ENCODE measurements around the gene ZNF687.

ZNF687 gene

GRCh38 chr1:151294742-151295462, 12.8 kb downstream of the ZNF687 start:
- no peaks in the 10 kb centered on the region for H3K27me3 ChIP-seq (ENCODE audit: control insufficient read depth, insufficient read depth, low read length)
- H3K36me3 ChIP-seq (ENCODE audit: control insufficient read depth, insufficient read depth, low read length): peaks cover 33% of the 10 kb centered on the region
- no peaks in the 10 kb centered on the region for H3K4me1 ChIP-seq (ENCODE audit: control insufficient read depth, insufficient read depth, low read length)
- H3K4me3 ChIP-seq (ENCODE audit: low read length): no peak overlapping the region
- no peaks in the 10 kb centered on the region for H3K9me3 ChIP-seq (ENCODE audit: control insufficient read depth, low read length)
- no peak overlapping the region for H3K9ac ChIP-seq (ENCODE audit: low read length)

- Histone ChIP-seq H3K27me3 (ENCODE audit: control insufficient read depth, insufficient read depth, low read length) (no peaks in the 10 kb centered on the region), H3K9ac (ENCODE audit: low read length) (no peak overlapping the region), H3K4me3 (ENCODE audit: low read length) (no peak overlapping the region), H3K4me1 (ENCODE audit: control insufficient read depth, insufficient read depth, low read length) (peaks cover 32% of the 10 kb centered on the region), H3K9me3 (ENCODE audit: control insufficient read depth, low read length) (no peaks in the 10 kb centered on the region), H3K36me3 (ENCODE audit: control insufficient read depth, insufficient read depth, low read length) (peaks cover 24% of the 10 kb centered on the region)
Measured at GRCh38 chr1:151309811-151310323, 27.8 kb downstream of the ZNF687 start.

GRCh38 chr1:151311011-151311410, 28.9 kb downstream of the ZNF687 start:
- Histone ChIP-seq H3K9me3 (ENCODE audit: control insufficient read depth, low read length) (no peaks in the 10 kb centered on the region), H3K36me3 (ENCODE audit: control insufficient read depth, insufficient read depth, low read length) (peaks cover 17% of the 10 kb centered on the region), H3K9ac (ENCODE audit: low read length) (no peak overlapping the region), H3K27me3 (ENCODE audit: control insufficient read depth, insufficient read depth, low read length) (no peaks in the 10 kb centered on the region), H3K4me1 (ENCODE audit: control insufficient read depth, insufficient read depth, low read length) (peaks cover 32% of the 10 kb centered on the region), H3K4me3 (ENCODE audit: low read length) (no peak overlapping the region)

- Histone ChIP-seq H3K9me3 (ENCODE audit: control insufficient read depth, low read length) (no peaks in the 10 kb centered on the region), H3K36me3 (ENCODE audit: control insufficient read depth, insufficient read depth, low read length) (peaks cover 18% of the 10 kb centered on the region), H3K4me1 (ENCODE audit: control insufficient read depth, insufficient read depth, low read length) (peaks cover 32% of the 10 kb centered on the region), H3K27me3 (ENCODE audit: control insufficient read depth, insufficient read depth, low read length) (no peaks in the 10 kb centered on the region), H3K9ac (ENCODE audit: low read length) (no peak overlapping the region), H3K4me3 (ENCODE audit: low read length) (no peak overlapping the region)
Measured at GRCh38 chr1:151311589-151312331, 29.7 kb downstream of the ZNF687 start.

GRCh38 chr1:151312411-151312810, 30.3 kb downstream of the ZNF687 start:
- no peak overlapping the region for H3K4me3 ChIP-seq (ENCODE audit: low read length)
- no peak overlapping the region for H3K9ac ChIP-seq (ENCODE audit: low read length)
- peaks cover 15% of the 10 kb centered on the region for H3K36me3 ChIP-seq (ENCODE audit: control insufficient read depth, insufficient read depth, low read length)
- H3K9me3 ChIP-seq (ENCODE audit: control insufficient read depth, low read length): no peaks in the 10 kb centered on the region
- H3K4me1 ChIP-seq (ENCODE audit: control insufficient read depth, insufficient read depth, low read length): peaks cover 32% of the 10 kb centered on the region
- H3K27me3 ChIP-seq (ENCODE audit: control insufficient read depth, insufficient read depth, low read length): no peaks in the 10 kb centered on the region

GRCh38 chr1:151312826-151313225, 30.7 kb downstream of the ZNF687 start:
- Histone ChIP-seq H3K9me3 (ENCODE audit: control insufficient read depth, low read length) (no peaks in the 10 kb centered on the region), H3K27me3 (ENCODE audit: control insufficient read depth, insufficient read depth, low read length) (no peaks in the 10 kb centered on the region), H3K36me3 (ENCODE audit: control insufficient read depth, insufficient read depth, low read length) (peaks cover 13% of the 10 kb centered on the region), H3K4me3 (ENCODE audit: low read length) (no peak overlapping the region), H3K4me1 (ENCODE audit: control insufficient read depth, insufficient read depth, low read length) (peaks cover 32% of the 10 kb centered on the region), H3K9ac (ENCODE audit: low read length) (no peak overlapping the region)

- H3K4me1 ChIP-seq (ENCODE audit: control insufficient read depth, insufficient read depth, low read length): peaks cover 32% of the 10 kb centered on the region
- no peak overlapping the region for H3K9ac ChIP-seq (ENCODE audit: low read length)
- H3K36me3 ChIP-seq (ENCODE audit: control insufficient read depth, insufficient read depth, low read length): peaks cover 13% of the 10 kb centered on the region
- no peaks in the 10 kb centered on the region for H3K27me3 ChIP-seq (ENCODE audit: control insufficient read depth, insufficient read depth, low read length)
- H3K9me3 ChIP-seq (ENCODE audit: control insufficient read depth, low read length): no peaks in the 10 kb centered on the region
- no peak overlapping the region for H3K4me3 ChIP-seq (ENCODE audit: low read length)
Measured at GRCh38 chr1:151313501-151313900, 31.4 kb downstream of the ZNF687 start.

GRCh38 chr1:151314137-151314875, 32.2 kb downstream of the ZNF687 start:
- peaks cover 13% of the 10 kb centered on the region for H3K36me3 ChIP-seq (ENCODE audit: control insufficient read depth, insufficient read depth, low read length)
- H3K9me3 ChIP-seq (ENCODE audit: control insufficient read depth, low read length): no peaks in the 10 kb centered on the region
- no peak overlapping the region for H3K9ac ChIP-seq (ENCODE audit: low read length)
- H3K4me1 ChIP-seq (ENCODE audit: control insufficient read depth, insufficient read depth, low read length): peaks cover 32% of the 10 kb centered on the region
- no peak overlapping the region for H3K4me3 ChIP-seq (ENCODE audit: low read length)
- no peaks in the 10 kb centered on the region for H3K27me3 ChIP-seq (ENCODE audit: control insufficient read depth, insufficient read depth, low read length)

- H3K9ac ChIP-seq (ENCODE audit: low read length): no peak overlapping the region
- no peaks in the 10 kb centered on the region for H3K9me3 ChIP-seq (ENCODE audit: control insufficient read depth, low read length)
- peaks cover 13% of the 10 kb centered on the region for H3K36me3 ChIP-seq (ENCODE audit: control insufficient read depth, insufficient read depth, low read length)
- H3K27me3 ChIP-seq (ENCODE audit: control insufficient read depth, insufficient read depth, low read length): no peaks in the 10 kb centered on the region
- no peak overlapping the region for H3K4me3 ChIP-seq (ENCODE audit: low read length)
- peaks cover 27% of the 10 kb centered on the region for H3K4me1 ChIP-seq (ENCODE audit: control insufficient read depth, insufficient read depth, low read length)
Measured at GRCh38 chr1:151315565-151316235, 33.6 kb downstream of the ZNF687 start.

GRCh38 chr1:151318975-151319374, 36.9 kb downstream of the ZNF687 start:
- Histone ChIP-seq H3K36me3 (ENCODE audit: control insufficient read depth, insufficient read depth, low read length) (peaks cover 5% of the 10 kb centered on the region), H3K9me3 (ENCODE audit: control insufficient read depth, low read length) (no peaks in the 10 kb centered on the region), H3K4me3 (ENCODE audit: low read length) (no peak overlapping the region), H3K27me3 (ENCODE audit: control insufficient read depth, insufficient read depth, low read length) (no peaks in the 10 kb centered on the region), H3K4me1 (ENCODE audit: control insufficient read depth, insufficient read depth, low read length) (peaks cover 7% of the 10 kb centered on the region), H3K9ac (ENCODE audit: low read length) (no peak overlapping the region)

GRCh38 chr1:151324390-151324930, 42.4 kb downstream of the ZNF687 start:
- Histone ChIP-seq H3K36me3 (ENCODE audit: control insufficient read depth, insufficient read depth, low read length) (peaks cover 10% of the 10 kb centered on the region), H3K4me1 (ENCODE audit: control insufficient read depth, insufficient read depth, low read length) (peaks cover 20% of the 10 kb centered on the region), H3K9ac (ENCODE audit: low read length) (no peak overlapping the region), H3K4me3 (ENCODE audit: low read length) (no peak overlapping the region), H3K27me3 (ENCODE audit: control insufficient read depth, insufficient read depth, low read length) (no peaks in the 10 kb centered on the region), H3K9me3 (ENCODE audit: control insufficient read depth, low read length) (no peaks in the 10 kb centered on the region)

All from mucosa of stomach (tissue), 1 donor.